ENCODE results near the gene SPDYE4.

- TF ChIP-seq GABPA (IDR thresholded peaks at IDR 0.05; ENCODE audit: low read depth) (no peak), ZBTB33 (IDR thresholded peaks at IDR 0.05; ENCODE audit: borderline replicate concordance, low read depth) (no peak), USF2 (IDR thresholded peaks at IDR 0.05; ENCODE audit: borderline replicate concordance, low read depth, low read length) (no peak), CTCF (IDR thresholded peaks at IDR 0.05) (no peak), USF1 (IDR thresholded peaks at IDR 0.05; ENCODE audit: borderline replicate concordance, low read depth) (no peak), EZH2phosphoT487 (IDR thresholded peaks at IDR 0.05; ENCODE audit: borderline replicate concordance, low read depth) (no peak), MAX (IDR thresholded peaks at IDR 0.05; ENCODE audit: low read depth) (no peak), REST (IDR thresholded peaks at IDR 0.05; ENCODE audit: low read depth, low read length) (no peak)
These were observed 10.6 kb downstream of the SPDYE4 start for GRCh38 chr17:8747742-8748141.
